Smooth muscle cell (in vitro differentiated cells): ENCODE results near the gene GTPBP3. TPM values are rescaled to one million over a fixed set of nuclear protein-coding genes. Genes with fewer than 3 reads are reported as not detected.
"Not testable (repeated sequence)": the region's sequence is repeated elsewhere in the genome, so short reads cannot be mapped to it uniquely, and the experiment has no call there.

Source experiments
- DNase-seq: peaks from one replicate; lab custom pipeline; 2025; ENCODE audit not compliant: unreplicated experiment; lab: John Stamatoyannopoulos, UW
- H2AFZ ChIP-seq: fragments of 200-600 bp; sonication (generic); 2 replicates; pipeline ENCODE4 v1.6.0; 2016; ENCODE audit warnings: antibody characterized with exemption, low read depth, mild to moderate bottlenecking
- H3F3A ChIP-seq: fragments of 200-600 bp; sonication (generic); 2 replicates; pipeline ENCODE4 v1.6.0; 2017; ENCODE audit warnings: antibody characterized with exemption, low read depth
- H3K27ac ChIP-seq: fragments of 200-600 bp; sonication (generic); 2 replicates; pipeline ENCODE4 v1.5.1; 2016; ENCODE audit warnings: low read depth, mild to moderate bottlenecking
- H3K27me3 ChIP-seq: fragments of 200-600 bp; sonication (generic); 2 replicates; pipeline ENCODE4 v1.6.1; 2016; ENCODE audit warnings: low read depth, mild to moderate bottlenecking
- H3K36me3 ChIP-seq: fragments of 200-600 bp; sonication (generic); 2 replicates; pipeline ENCODE4 v1.5.1; 2016; ENCODE audit warnings: low read depth
- H3K4me1 ChIP-seq: fragments of 200-600 bp; sonication (generic); 2 replicates; pipeline ENCODE4 v1.5.1; 2016; ENCODE audit warnings: low read depth
- H3K4me2 ChIP-seq: fragments of 200-600 bp; sonication (generic); 2 replicates; pipeline ENCODE4 v1.6.0; 2016; ENCODE audit warnings: mild to moderate bottlenecking
- H3K4me3 ChIP-seq: fragments of 200-600 bp; sonication (generic); 2 replicates; pipeline ENCODE4 v1.5.1; 2016; ENCODE audit warnings: mild to moderate bottlenecking
- H3K79me2 ChIP-seq: fragments of 200-600 bp; sonication (generic); 2 replicates; pipeline ENCODE4 v1.6.0; 2016; ENCODE audit warnings: low read depth, mild to moderate bottlenecking
- H3K9ac ChIP-seq: fragments of 200-600 bp; sonication (generic); 2 replicates; pipeline ENCODE4 v1.6.0; 2016; ENCODE audit warnings: low read depth
- H3K9me3 ChIP-seq: fragments of 200-600 bp; sonication (generic); replicated peaks from 2 replicates; pipeline ENCODE4 v1.5.1; 2016; ENCODE audit warnings: low read depth
- H4K20me1 ChIP-seq: fragments of 200-600 bp; sonication (generic); 2 replicates; pipeline ENCODE4 v1.6.0; 2016; ENCODE audit warnings: low read depth
- WGBS: methylation state at CpG from one replicate; pipeline ENCODE4 v1.1.7; 2016; ENCODE audit warnings: low lambda C conversion rate; 5-methylcytosine and 5-hydroxymethylcytosine counted together
- polyA plus RNA-seq: library from polyadenylated mRNA; unstranded; fragments of >200 nt; fragmentation: Nextera tagmentation; extraction: Ambion mirVana; gene quantifications from 2 replicates; pipeline ENCODE4 v1.2.1, GENCODE V29; 2016
- total RNA-seq: library from RNA; depleted of rRNA; stranded (reverse); fragments of >200 nt; gene quantifications from 2 replicates; pipeline ENCODE4 v1.2.3, GENCODE V29; 2014
- TF ChIP-seq, protein P1 (sequence below): fragments of 200-600 bp; sonication (generic); IDR thresholded peaks from 2 replicates; pipeline ENCODE4 v1.5.1; 2017; ENCODE audit warnings: borderline replicate concordance, mild to moderate bottlenecking, antibody characterized with exemption; ENCODE audit not compliant: insufficient read depth, poor library complexity, severe bottlenecking

Gene GTPBP3
- total and polyA plus RNA-seq, 2 experiments from 2014 or later: 16.5 to 19.6 TPM

DNA sequence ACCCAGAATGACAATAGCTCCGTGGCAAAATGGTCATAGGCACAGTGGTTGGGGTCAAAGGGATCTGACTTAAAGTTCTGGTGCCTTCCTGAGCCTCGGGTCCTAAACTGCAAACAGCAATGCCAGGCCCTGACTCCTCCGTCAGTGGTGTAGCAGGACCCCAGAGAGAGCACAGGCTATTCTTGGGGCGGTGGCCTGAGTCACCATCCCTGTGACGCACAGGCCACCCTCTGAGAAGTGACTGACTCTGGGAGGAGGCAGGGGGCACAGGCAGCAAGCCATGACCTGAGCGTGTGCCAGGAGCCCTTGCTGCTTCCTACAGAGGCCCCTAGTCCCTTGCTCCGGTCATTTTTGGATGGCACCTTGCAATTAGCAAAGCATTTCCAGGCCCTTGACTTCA lies 21.0 kb downstream of the GTPBP3 start:
- Histone ChIP-seq H4K20me1 (no peaks in the 10 kb centered on the region), H3K27ac (no peak overlapping the region), H3K79me2 (no peaks in the 10 kb centered on the region), H3K9ac (no peak overlapping the region), H2AFZ (no peak overlapping the region), H3K4me3 (no peak overlapping the region), H3K9me3 (no peaks in the 10 kb centered on the region), H3K4me2 (no peak overlapping the region), H3F3A (no peaks in the 10 kb centered on the region), H3K36me3 (no peaks in the 10 kb centered on the region), H3K4me1 (no peaks in the 10 kb centered on the region), H3K27me3 (no peaks in the 10 kb centered on the region)
- DNase-seq: no peak
- TF ChIP-seq, protein P1, sequence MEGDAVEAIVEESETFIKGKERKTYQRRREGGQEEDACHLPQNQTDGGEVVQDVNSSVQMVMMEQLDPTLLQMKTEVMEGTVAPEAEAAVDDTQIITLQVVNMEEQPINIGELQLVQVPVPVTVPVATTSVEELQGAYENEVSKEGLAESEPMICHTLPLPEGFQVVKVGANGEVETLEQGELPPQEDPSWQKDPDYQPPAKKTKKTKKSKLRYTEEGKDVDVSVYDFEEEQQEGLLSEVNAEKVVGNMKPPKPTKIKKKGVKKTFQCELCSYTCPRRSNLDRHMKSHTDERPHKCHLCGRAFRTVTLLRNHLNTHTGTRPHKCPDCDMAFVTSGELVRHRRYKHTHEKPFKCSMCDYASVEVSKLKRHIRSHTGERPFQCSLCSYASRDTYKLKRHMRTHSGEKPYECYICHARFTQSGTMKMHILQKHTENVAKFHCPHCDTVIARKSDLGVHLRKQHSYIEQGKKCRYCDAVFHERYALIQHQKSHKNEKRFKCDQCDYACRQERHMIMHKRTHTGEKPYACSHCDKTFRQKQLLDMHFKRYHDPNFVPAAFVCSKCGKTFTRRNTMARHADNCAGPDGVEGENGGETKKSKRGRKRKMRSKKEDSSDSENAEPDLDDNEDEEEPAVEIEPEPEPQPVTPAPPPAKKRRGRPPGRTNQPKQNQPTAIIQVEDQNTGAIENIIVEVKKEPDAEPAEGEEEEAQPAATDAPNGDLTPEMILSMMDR: no peak
- WGBS: 79% methylated on average over 7 of the region's 7 CpGs

DNA sequence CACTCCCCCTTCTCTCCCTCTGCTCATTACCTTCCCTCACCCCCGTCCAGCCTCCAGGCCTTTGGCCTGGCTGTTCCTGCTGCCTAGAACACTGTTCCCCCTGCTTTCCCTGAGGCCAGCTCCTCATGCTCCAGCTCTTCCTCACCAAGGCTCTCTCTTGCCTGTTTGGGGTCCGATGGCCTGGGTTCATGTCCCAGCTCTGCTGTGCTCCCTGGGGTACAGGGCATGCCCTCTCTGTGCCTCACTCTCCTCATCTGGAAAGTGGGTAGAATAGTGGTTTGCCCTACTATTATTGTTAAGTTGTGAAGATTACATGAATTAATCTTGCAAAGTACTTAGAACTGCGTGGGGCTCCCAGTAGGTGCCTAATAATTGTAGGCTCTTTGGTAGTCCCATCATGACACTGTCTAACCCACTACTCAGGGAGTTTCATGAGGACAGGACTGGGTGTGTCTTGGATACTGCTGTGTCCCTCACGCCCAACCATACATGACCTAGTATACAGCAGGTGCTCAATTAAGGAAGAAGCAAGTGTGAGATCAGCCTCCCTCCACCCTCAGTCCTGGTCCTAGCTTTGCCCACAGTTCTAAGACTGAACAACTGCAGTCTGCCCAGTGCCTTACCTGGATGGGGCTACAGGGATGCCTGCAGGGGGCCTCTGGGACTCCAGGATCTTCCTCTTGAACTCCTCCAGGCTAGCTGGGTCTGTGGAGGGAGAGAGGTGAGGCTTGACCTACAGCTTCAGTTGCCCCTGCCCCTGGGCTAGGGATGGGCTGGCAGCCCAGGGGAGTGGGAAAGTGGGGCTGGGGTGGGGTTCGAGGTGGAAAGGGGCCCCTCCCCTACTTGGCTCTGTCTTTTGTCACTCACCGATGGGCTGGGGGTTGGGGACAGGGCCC lies 22.8 kb downstream of the GTPBP3 start:
- no peak overlapping the region for H3K27ac ChIP-seq
- H3F3A ChIP-seq: no peaks in the 10 kb centered on the region
- H3K79me2 ChIP-seq: no peaks in the 10 kb centered on the region
- H3K9ac ChIP-seq: no peak overlapping the region
- H4K20me1 ChIP-seq: no peaks in the 10 kb centered on the region
- H3K4me3 ChIP-seq: no peak overlapping the region
- H3K27me3 ChIP-seq: no peaks in the 10 kb centered on the region
- no peaks in the 10 kb centered on the region for H3K36me3 ChIP-seq
- no peak overlapping the region for H2AFZ ChIP-seq
- WGBS: 86% methylated on average over 6 of the region's 6 CpGs
- H3K9me3 ChIP-seq: no peaks in the 10 kb centered on the region
- TF ChIP-seq, protein P1: no peak
- H3K4me2 ChIP-seq: no peak overlapping the region
- no peaks in the 10 kb centered on the region for H3K4me1 ChIP-seq
- no peak for DNase-seq

DNA sequence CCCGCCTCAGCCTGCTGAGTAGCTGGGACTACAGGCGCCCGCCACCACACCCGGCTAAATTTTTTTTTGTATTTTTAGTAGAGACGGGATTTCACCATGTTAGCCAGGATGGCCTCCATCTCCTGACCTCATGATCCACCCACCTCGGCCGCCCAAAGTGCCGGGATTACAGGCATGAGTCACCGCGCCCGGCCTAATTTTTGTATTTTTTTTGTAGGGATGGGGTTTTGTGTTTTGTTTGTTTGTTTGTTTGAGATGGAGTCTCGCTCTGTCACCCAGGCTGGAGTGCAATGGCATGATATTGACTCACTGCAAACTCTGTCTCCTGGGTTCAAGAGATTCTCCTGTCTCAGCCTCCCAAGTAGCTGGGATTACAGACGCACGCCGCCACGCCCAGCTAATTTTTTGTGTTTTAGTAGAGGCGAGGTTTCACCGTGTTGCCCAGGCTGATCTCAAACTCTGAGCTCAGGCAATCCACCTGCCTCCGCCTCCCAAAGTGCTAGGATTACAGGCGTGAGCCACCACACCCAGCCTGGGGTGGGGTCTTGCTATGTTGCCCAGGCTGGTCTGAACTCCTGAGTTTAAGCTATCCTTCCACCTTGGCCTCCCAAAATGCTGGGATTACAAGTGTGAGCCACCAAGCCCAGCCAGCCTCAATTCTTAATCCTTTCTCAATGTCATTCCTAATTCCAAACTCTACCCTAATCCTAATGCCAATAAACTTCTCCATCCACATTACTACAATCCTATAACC lies 26.7 kb downstream of the GTPBP3 start:
- H3K27me3 ChIP-seq, H3K4me3 ChIP-seq, H3F3A ChIP-seq, H3K4me1 ChIP-seq, H3K27ac ChIP-seq, H2AFZ ChIP-seq, H4K20me1 ChIP-seq, DNase-seq, H3K9me3 ChIP-seq, H3K36me3 ChIP-seq, H3K4me2 ChIP-seq, H3K79me2 ChIP-seq, H3K9ac ChIP-seq: not testable (repeated sequence)
- WGBS: 87% methylated on average over 20 of the region's 20 CpGs

DNA sequence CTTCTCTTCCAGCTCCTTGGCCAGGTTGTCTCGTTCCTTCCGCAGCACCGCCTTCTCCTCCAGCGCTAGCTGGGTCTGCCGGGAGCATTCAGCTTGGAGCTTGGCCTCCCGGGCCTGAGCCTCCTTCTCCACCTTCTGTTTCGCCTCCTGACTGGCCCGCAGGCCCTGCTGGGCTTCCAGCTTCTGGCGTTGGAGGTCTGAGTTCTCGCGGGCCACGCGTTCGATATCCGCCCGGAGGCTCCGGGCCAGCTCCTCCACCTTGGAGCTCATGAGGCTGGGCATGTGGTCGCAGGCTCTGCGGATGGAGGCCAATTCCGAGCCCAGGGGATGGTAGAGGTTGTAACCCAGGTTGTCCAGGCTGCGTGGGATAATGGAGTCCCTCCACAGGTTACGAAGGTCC lies 28.0 kb downstream of the GTPBP3 start:
- no peaks in the 10 kb centered on the region for H3K36me3 ChIP-seq
- no peaks in the 10 kb centered on the region for H3K9me3 ChIP-seq
- H3K4me3 ChIP-seq: no peak overlapping the region
- TF ChIP-seq, protein P1: no peak
- WGBS: 94% methylated on average over 20 of the region's 22 CpGs
- no peaks in the 10 kb centered on the region for H3K4me1 ChIP-seq
- H2AFZ ChIP-seq: no peak overlapping the region
- H3K9ac ChIP-seq: no peak overlapping the region
- DNase-seq: no peak
- H4K20me1 ChIP-seq: no peaks in the 10 kb centered on the region
- H3K27me3 ChIP-seq: no peaks in the 10 kb centered on the region
- no peaks in the 10 kb centered on the region for H3K79me2 ChIP-seq
- H3K4me2 ChIP-seq: no peak overlapping the region
- no peaks in the 10 kb centered on the region for H3F3A ChIP-seq
- H3K27ac ChIP-seq: no peak overlapping the region
